NCI-H748 (cell line): ENCODE results near the gene SORCS2.

ENCODE experiments used
- DNase-seq: peaks from one replicate; lab custom pipeline; 2025; ENCODE audit not compliant: unreplicated experiment; lab: John Stamatoyannopoulos, UW

Gene SORCS2

GRCh38 chr4:7668826-7669225, 476.5 kb downstream of the SORCS2 start:
- no peak for DNase-seq

- DNase-seq: no peak
Measured at GRCh38 chr4:7672601-7673000, 480.3 kb downstream of the SORCS2 start.

- no peak for DNase-seq
Measured at GRCh38 chr4:7673121-7673520, 480.8 kb downstream of the SORCS2 start.

- DNase-seq: no peak
Measured at GRCh38 chr4:7674706-7675105, 482.4 kb downstream of the SORCS2 start.

GRCh38 chr4:7675136-7675535, 482.8 kb downstream of the SORCS2 start:
- no peak for DNase-seq

GRCh38 chr4:7675612-7676320, 483.4 kb downstream of the SORCS2 start:
- DNase-seq: no peak

- DNase-seq: no peak
Measured at GRCh38 chr4:7676398-7676922, 484.1 kb downstream of the SORCS2 start.

- DNase-seq: no peak
Measured at GRCh38 chr4:7677086-7677485, 484.7 kb downstream of the SORCS2 start.

- no peak for DNase-seq
Measured at GRCh38 chr4:7677799-7678301, 485.5 kb downstream of the SORCS2 start.

- DNase-seq: no peak
Measured at GRCh38 chr4:7678318-7678852, 486.0 kb downstream of the SORCS2 start.

- DNase-seq: no peak
Measured at GRCh38 chr4:7679406-7680040, 487.2 kb downstream of the SORCS2 start.

GRCh38 chr4:7680106-7680505, 487.8 kb downstream of the SORCS2 start:
- no peak for DNase-seq

GRCh38 chr4:7680731-7681130, 488.4 kb downstream of the SORCS2 start:
- DNase-seq: no peak

GRCh38 chr4:7683126-7683703, 490.9 kb downstream of the SORCS2 start:
- DNase-seq: no peak

GRCh38 chr4:7684294-7684693, 492.0 kb downstream of the SORCS2 start:
- no peak for DNase-seq

- DNase-seq: no peak
Measured at GRCh38 chr4:7686070-7686870, 493.9 kb downstream of the SORCS2 start.

GRCh38 chr4:7687006-7687405, 494.7 kb downstream of the SORCS2 start:
- no peak for DNase-seq

GRCh38 chr4:7687796-7688195, 495.5 kb downstream of the SORCS2 start:
- DNase-seq: no peak

- no peak for DNase-seq
Measured at GRCh38 chr4:7689773-7690693, 497.7 kb downstream of the SORCS2 start.

GRCh38 chr4:7691061-7691460, 498.7 kb downstream of the SORCS2 start:
- DNase-seq: no peak
